ENCODE measurements around the gene PIK3AP1.

PIK3AP1 gene

DNA sequence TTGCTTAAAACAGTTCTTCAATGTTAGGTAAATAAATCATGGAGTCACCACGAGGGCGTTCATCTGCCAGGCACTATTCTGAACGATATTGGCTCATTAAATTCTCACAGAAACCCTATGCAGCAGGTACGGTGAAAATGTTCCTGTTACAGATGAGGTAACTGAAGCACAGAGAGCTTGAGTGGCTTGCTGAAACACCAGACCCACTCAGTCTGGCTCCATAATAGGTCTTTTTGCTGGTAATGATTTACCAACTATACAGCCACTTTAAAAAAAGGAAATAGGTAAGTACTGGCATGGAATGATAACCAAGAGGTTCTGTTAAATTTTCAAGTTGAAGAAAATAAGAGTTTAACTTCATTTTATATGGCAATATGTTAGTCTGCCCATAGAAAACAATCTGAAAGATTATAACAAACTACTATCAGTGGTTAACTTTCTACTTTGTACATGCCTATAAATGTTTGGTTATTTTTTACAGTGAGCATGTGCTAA lies 132.2 kb downstream of the PIK3AP1 start:
- Histone ChIP-seq H3K36me3 (peaks cover 9% of the 10 kb centered on the region), H3K27me3 (peaks cover 23% of the 10 kb centered on the region), H3K9me3 (no peaks in the 10 kb centered on the region), H3K27ac (peak overlapping the region; percentile 94), H3K4me1 (ENCODE audit: control insufficient read depth in 1 of 2, insufficient read depth in 1 of 2, low read depth in 1 of 2, low read length in 1 of 2) (peaks cover 31 to 41% of the 10 kb centered on the region in 2 experiments), H3K4me3 (ENCODE audit: low read depth in 1 of 2, low read length in 1 of 2) (peak overlapping the region in 1 of 2 experiments; percentile 79)
- TF ChIP-seq, protein P1, sequence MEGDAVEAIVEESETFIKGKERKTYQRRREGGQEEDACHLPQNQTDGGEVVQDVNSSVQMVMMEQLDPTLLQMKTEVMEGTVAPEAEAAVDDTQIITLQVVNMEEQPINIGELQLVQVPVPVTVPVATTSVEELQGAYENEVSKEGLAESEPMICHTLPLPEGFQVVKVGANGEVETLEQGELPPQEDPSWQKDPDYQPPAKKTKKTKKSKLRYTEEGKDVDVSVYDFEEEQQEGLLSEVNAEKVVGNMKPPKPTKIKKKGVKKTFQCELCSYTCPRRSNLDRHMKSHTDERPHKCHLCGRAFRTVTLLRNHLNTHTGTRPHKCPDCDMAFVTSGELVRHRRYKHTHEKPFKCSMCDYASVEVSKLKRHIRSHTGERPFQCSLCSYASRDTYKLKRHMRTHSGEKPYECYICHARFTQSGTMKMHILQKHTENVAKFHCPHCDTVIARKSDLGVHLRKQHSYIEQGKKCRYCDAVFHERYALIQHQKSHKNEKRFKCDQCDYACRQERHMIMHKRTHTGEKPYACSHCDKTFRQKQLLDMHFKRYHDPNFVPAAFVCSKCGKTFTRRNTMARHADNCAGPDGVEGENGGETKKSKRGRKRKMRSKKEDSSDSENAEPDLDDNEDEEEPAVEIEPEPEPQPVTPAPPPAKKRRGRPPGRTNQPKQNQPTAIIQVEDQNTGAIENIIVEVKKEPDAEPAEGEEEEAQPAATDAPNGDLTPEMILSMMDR (IDR thresholded peaks at IDR 0.05) = no peak

DNA sequence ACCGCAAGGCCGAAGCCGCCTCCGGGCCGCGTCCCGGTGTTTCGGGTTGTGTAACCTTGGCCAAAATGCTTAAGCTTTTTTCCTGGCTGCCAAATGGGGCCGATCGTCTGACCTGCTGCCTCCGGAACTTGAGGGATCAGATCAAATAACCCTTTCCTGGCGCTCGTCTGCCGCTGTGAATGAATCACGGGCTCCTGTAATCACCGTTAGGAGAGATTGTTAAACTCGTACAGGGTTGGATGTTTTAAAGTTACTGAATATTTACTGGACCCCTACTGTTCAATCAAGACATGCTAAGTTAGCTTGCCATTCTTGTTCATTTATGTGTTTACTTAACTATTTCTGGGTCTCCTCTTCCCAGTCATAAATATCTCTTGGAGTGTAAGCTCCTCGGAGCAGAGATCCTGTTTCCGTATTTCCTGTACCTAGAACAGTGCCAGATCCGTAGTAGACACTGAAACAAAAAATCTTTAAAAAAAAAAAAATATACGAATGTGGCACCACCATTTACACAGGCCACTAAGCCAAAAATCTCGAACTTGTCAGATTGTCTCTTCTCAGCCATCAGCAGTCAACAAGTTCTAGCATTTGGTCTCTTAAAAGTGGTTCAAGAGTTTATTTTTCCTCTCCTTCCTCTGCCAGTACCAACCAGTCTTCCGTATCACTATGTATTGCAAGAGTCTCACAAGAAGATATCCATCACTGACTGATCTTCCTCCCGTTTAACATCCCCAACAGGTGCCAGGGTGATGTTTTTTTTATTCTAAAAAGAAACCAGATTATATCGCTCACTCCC lies 132.9 kb downstream of the PIK3AP1 start:
- Histone ChIP-seq H3K36me3 (peaks cover 3% of the 10 kb centered on the region), H3K27ac (peak overlapping the region; percentile 94), H3K27me3 (peaks cover 23% of the 10 kb centered on the region), H3K9me3 (no peaks in the 10 kb centered on the region), H3K4me3 (ENCODE audit: low read depth in 1 of 2, low read length in 1 of 2) (peak overlapping the region; percentile 66 to 79), H3K4me1 (ENCODE audit: control insufficient read depth in 1 of 2, insufficient read depth in 1 of 2, low read depth in 1 of 2, low read length in 1 of 2) (peaks cover 31 to 41% of the 10 kb centered on the region in 2 experiments)
- TF ChIP-seq, protein P1 (IDR thresholded peaks at IDR 0.05) = no peak

DNA sequence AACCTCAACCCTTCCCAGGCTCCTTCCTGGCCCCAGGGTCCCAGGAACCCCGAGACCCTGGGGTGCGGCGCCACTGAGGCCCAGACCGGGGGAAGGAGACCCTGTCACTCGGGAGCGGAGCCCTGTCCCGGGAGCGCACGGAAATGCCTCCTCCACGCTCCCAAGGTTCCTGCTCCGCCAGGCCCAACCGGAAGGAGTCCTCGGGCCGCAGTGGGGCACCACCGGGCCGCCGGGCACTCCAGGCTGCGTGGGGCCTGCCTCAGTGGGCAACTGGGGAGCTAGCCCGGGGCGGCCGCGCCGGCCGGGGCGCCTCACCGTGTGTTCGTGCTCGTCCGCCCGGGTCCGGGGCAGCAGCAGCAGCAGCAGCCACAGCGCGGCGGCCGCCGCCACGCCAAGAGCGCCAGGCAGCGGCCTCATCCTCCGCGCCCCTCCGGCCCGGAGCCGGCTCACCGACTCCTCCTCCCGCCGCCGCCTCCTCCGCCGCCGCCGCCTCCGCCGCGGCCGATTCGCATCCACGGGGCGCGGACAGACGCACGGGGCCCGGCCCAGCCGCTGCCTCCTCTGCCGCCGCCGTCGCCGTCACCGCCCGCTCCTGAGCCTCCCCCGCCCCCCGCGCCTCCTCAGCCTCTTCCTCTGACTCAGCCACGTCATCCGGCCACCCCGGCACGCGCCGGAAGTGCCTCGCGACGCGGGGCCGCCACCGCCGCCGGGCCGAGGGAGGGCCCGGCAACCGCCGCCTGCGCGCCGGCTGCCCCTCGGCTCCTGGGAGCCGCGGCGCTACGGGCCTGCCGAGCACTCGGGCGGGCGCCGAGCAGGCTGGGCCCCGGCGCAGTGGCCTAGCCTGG lies 133.7 kb downstream of the PIK3AP1 start, which contains the start of gene TM9SF3:
TM9SF3 (minus strand) TSS at position 594 of the 845 bp plus-strand sequence; CDS start at position 417, 177 bp downstream.
- TF ChIP-seq, protein P1 (IDR thresholded peaks at IDR 0.05) = peak; percentile 18
- Histone ChIP-seq H3K4me3 (ENCODE audit: low read depth in 1 of 2, low read length in 1 of 2) (peak within 1 kb of the TSS; percentile 66 to 79), H3K9me3 (no peaks in the 10 kb centered on the region), H3K36me3 (no peaks in the 10 kb centered on the region), H3K4me1 (ENCODE audit: control insufficient read depth in 1 of 2, insufficient read depth in 1 of 2, low read depth in 1 of 2, low read length in 1 of 2) (peaks cover 31 to 41% of the 10 kb centered on the region in 2 experiments), H3K27ac (peak within 1 kb of the TSS; percentile 94), H3K27me3 (peaks cover 23% of the 10 kb centered on the region)

DNA sequence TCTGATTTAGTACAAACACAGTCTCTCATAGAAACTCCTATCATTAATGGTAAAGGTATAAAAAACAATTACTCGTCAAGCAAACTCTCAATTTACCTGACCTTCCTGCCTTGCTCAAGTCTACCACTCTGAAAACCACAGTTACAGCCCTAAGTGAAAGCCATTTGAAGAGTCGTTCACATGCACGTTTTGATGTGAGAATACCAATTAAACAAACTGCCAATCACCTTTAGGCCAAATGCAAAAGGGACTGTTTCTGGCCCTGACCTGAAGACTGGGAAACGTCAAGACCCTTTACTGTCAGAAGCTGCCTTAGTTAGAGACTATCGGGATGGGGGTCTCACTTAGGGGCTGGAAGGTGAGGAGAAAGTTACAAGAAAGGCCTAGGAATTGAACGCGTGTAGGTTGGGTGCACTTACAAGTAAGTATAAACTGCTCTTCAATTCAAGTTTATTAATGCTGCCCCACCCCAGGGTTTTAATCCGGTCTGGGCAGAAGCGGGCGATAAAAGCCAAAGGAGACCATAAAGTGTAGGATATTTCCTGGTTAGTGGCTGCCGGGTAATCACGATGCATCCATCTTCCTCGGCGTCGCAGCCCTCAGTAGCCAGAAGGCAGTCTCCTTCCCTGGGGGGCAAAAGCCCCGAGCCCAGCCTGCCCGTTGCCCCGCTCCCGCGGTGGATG lies 134.4 kb downstream of the PIK3AP1 start:
- TF ChIP-seq, protein P1 (IDR thresholded peaks at IDR 0.05) = no peak
- Histone ChIP-seq H3K27ac (peak overlapping the region; percentile 94), H3K4me1 (ENCODE audit: control insufficient read depth in 1 of 2, insufficient read depth in 1 of 2, low read depth in 1 of 2, low read length in 1 of 2) (peaks cover 31 to 41% of the 10 kb centered on the region in 2 experiments), H3K9me3 (no peaks in the 10 kb centered on the region), H3K27me3 (peaks cover 23% of the 10 kb centered on the region), H3K4me3 (ENCODE audit: low read depth in 1 of 2, low read length in 1 of 2) (peak overlapping the region; percentile 66 to 79), H3K36me3 (no peaks in the 10 kb centered on the region)

DNA sequence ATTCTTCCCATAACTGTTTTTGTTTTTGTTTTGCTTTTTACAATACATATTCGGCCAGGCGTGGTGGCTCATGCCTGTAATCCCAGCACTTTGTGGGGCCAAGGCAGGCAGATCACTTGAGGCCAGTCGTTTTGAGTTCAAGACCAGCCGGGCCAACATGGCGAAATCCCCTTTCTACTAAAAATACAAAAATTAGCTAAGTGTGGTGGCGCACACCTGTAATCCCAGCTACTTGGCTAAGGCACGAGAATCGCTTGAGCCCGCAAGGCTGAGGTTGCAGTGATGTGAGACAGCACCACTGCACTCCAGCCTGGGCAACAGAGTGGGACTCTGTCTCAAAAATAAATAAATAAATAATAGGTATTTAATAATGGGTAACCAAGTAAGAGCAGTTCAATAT lies 135.8 kb downstream of the PIK3AP1 start:
- TF ChIP-seq, protein P1 (IDR thresholded peaks at IDR 0.05) = no peak
- peaks cover 19% of the 10 kb centered on the region for H3K27me3 ChIP-seq
- no peaks in the 10 kb centered on the region for H3K9me3 ChIP-seq
- no peaks in the 10 kb centered on the region for H3K36me3 ChIP-seq
- no peak overlapping the region for H3K4me3 ChIP-seq (ENCODE audit: low read depth in 1 of 2, low read length in 1 of 2)
- peaks cover 31 to 41% of the 10 kb centered on the region in 2 experiments for H3K4me1 ChIP-seq (ENCODE audit: control insufficient read depth in 1 of 2, insufficient read depth in 1 of 2, low read depth in 1 of 2, low read length in 1 of 2)
- no peak overlapping the region for H3K27ac ChIP-seq

Data from neutrophil (primary cell).